Measurements from ENCODE around the gene CCDC93.

DNA sequence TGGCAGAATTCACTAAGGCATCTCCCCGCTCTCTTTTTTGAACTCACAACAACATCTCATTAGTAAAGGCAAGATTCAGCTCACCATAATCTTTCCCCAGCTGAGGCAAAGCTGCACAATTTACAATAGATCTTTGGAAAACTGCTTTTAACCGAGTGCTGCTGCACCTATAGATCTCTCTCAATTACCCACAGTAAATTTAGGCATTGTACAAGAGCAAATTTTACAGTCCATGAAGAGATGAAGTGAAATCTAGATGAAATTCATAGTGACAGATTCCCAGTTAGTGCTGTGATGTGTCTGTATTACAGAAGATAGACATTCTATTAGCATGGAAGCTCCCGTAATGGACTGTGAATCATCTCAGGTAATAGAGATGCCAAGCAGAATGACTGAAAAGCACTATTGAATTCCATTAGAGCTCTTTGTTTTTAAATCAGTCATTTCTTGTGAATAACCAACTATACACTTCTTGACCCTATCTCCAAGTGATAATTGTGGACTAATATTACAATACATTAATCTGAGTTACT lies 38.0 kb upstream of the CCDC93 start:
- no peak for TF ChIP-seq POLR2A (IDR thresholded peaks at IDR 0.05; ENCODE audit: low read depth)
- no peak for TF ChIP-seq POLR2AphosphoS5 (IDR thresholded peaks at IDR 0.05)
- TF ChIP-seq, protein P1, sequence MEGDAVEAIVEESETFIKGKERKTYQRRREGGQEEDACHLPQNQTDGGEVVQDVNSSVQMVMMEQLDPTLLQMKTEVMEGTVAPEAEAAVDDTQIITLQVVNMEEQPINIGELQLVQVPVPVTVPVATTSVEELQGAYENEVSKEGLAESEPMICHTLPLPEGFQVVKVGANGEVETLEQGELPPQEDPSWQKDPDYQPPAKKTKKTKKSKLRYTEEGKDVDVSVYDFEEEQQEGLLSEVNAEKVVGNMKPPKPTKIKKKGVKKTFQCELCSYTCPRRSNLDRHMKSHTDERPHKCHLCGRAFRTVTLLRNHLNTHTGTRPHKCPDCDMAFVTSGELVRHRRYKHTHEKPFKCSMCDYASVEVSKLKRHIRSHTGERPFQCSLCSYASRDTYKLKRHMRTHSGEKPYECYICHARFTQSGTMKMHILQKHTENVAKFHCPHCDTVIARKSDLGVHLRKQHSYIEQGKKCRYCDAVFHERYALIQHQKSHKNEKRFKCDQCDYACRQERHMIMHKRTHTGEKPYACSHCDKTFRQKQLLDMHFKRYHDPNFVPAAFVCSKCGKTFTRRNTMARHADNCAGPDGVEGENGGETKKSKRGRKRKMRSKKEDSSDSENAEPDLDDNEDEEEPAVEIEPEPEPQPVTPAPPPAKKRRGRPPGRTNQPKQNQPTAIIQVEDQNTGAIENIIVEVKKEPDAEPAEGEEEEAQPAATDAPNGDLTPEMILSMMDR (IDR thresholded peaks at IDR 0.05): no peak

Data from esophagus muscularis mucosa (tissue), 3 donors.